HL-60 (cell line): Measurements from ENCODE around the gene AMFR.

ENCODE experiments used
- DNase-seq, 2 experiments: peaks; one replicate each; pipeline ENCODE4 v3.0.0-alpha.2; 2010 to 2020; ENCODE audit warnings: low read depth in 1 of 2, low spot score in 1 of 2
- H3K27ac ChIP-seq: fragments of 250-450 bp; sonication (Bioruptor Pico); replicated peaks from 2 replicates; pipeline ENCODE4 v1.5.1; 2020; ENCODE audit warnings: mild to moderate bottlenecking, moderate library complexity
- H3K27me3 ChIP-seq: fragments of 250-450 bp; sonication (Bioruptor Pico); 2 replicates; pipeline ENCODE4 v1.5.1; 2021; ENCODE audit warnings: mild to moderate bottlenecking, moderate library complexity; ENCODE audit not compliant: insufficient read depth, poor library complexity, severe bottlenecking
- H3K4me3 ChIP-seq: replicated peaks from 2 replicates; pipeline ENCODE4 v1.5.1; 2011; ENCODE audit warnings: mild to moderate bottlenecking, control low read depth, low read length; ENCODE audit not compliant: insufficient read depth
- CTCF ChIP-seq: IDR thresholded peaks from one replicate; pipeline ENCODE4 v1.5.1; 2011; ENCODE audit warnings: low read length, control low read depth, inconsistent platforms; ENCODE audit not compliant: insufficient read depth
- GABPA ChIP-seq: IDR thresholded peaks from 2 replicates; pipeline ENCODE4 v1.6.1; 2012; ENCODE audit warnings: low read depth
- POLR2AphosphoS5 ChIP-seq: IDR thresholded peaks from 2 replicates; pipeline ENCODE4 v1.6.1; 2012; ENCODE audit warnings: low read depth
- REST ChIP-seq: IDR thresholded peaks from 2 replicates; pipeline ENCODE4 v1.6.1; 2012; ENCODE audit warnings: low read depth; ENCODE audit not compliant: insufficient replicate concordance
- SPI1 ChIP-seq: IDR thresholded peaks from 2 replicates; pipeline ENCODE4 v1.6.1; 2012; ENCODE audit warnings: low read depth, mild to moderate bottlenecking, borderline replicate concordance

The AMFR gene

GRCh38 chr16:56339431-56340195, 85.7 kb downstream of the AMFR start:
- Histone ChIP-seq H3K4me3 (no peak overlapping the region), H3K27me3 (no peaks in the 10 kb centered on the region), H3K27ac (no peak overlapping the region)
- no peak for DNase-seq
- TF ChIP-seq GABPA: no peak
- TF ChIP-seq POLR2AphosphoS5: no peak
- no peak for TF ChIP-seq CTCF
- no peak for TF ChIP-seq REST
- no peak for TF ChIP-seq SPI1

- Histone ChIP-seq H3K27me3 (no peaks in the 10 kb centered on the region), H3K27ac (no peak overlapping the region), H3K4me3 (no peak overlapping the region)
- no peak for DNase-seq
- no peak for TF ChIP-seq REST
- TF ChIP-seq SPI1: no peak
- no peak for TF ChIP-seq GABPA
- no peak for TF ChIP-seq POLR2AphosphoS5
- no peak for TF ChIP-seq CTCF
Measured at GRCh38 chr16:56338566-56339318, 86.6 kb downstream of the AMFR start.

GRCh38 chr16:56337858-56338325, 87.5 kb downstream of the AMFR start:
- no peak for TF ChIP-seq POLR2AphosphoS5
- TF ChIP-seq SPI1: no peak
- TF ChIP-seq REST: no peak
- TF ChIP-seq GABPA: no peak
- TF ChIP-seq CTCF: no peak
- no peaks in the 10 kb centered on the region for H3K27me3 ChIP-seq
- no peak overlapping the region for H3K4me3 ChIP-seq
- no peak overlapping the region for H3K27ac ChIP-seq
- DNase-seq: no peak
